ENCODE measurements around the gene DSG2. TPM values are rescaled to one million over a fixed set of nuclear protein-coding genes. Genes with fewer than 3 reads are reported as not detected.

The DSG2 gene
- total and polyA plus RNA-seq, 9 donors = 13.7 to 43.7 (median 21.9) TPM

DNA sequence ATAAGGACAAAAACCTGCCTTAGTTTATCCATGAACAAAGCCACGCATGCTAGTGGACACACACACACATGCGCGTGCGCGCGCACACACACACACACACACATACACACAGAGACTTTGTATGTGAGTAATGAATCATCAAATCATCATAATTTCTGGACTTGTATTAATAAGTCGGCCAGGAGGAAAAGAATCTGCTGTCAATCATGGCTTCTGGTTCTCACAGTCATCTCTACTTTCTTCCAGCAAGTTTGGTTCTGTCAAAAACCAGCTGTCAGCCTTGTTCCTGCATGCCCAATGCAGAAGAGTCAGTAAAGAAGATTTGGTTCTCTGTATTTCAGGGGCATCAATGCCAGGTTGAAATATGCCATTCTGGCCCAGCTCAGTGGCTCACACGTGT is 92.6 kb downstream of the DSG2 start:
- H3K27ac ChIP-seq = no peak overlapping the region
- H3K4me1 ChIP-seq (ENCODE audit: insufficient read depth) = no peaks in the 10 kb centered on the region
- 77 to 88% (median 84%) methylated on average over 8 of the region's 8 CpGs for WGBS, 3 donors
- no peak for DNase-seq
- no peaks in the 10 kb centered on the region for H3K36me3 ChIP-seq
- intact Hi-C loops (cut with DNase I) = no loop called here
- H3K9me3 ChIP-seq = no peaks in the 10 kb centered on the region
- no peak overlapping the region for H3K4me3 ChIP-seq
- TF ChIP-seq CTCF (IDR thresholded peaks at IDR 0.05) (no peak), EP300 (IDR thresholded peaks at IDR 0.05) (no peak), POLR2A (IDR thresholded peaks at IDR 0.05) (no peak)
- no peaks in the 10 kb centered on the region for H3K27me3 ChIP-seq

DNA sequence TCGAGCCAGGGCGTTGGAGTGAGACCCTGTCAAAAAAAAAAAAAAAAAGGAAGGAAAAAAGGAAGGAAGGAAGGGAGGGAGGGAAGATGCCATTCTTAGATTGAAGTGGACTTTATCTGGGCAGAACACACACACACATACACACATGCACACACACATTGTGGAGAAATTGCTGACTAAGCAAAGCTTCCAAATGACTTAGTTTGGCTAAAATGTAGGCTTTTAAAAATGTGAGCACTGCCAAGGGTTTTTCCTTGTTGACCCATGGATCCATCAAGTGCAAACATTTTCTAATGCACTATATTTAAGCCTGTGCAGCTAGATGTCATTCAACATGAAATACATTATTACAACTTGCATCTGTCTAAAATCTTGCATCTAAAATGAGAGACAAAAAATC is 93.1 kb downstream of the DSG2 start:
- no peak for TF ChIP-seq POLR2A (IDR thresholded peaks at IDR 0.05)
- TF ChIP-seq EP300 (IDR thresholded peaks at IDR 0.05) = no peak
- H3K36me3 ChIP-seq = no peaks in the 10 kb centered on the region
- H3K9me3 ChIP-seq = no peaks in the 10 kb centered on the region
- H3K27me3 ChIP-seq = no peaks in the 10 kb centered on the region
- no peak for DNase-seq
- H3K27ac ChIP-seq = no peak overlapping the region
- intact Hi-C loops (cut with DNase I) = no loop called here
- no peaks in the 10 kb centered on the region for H3K4me1 ChIP-seq (ENCODE audit: insufficient read depth)
- WGBS, 3 donors = 31 to 45% (median 39%) methylated on average over 2 of the region's 2 CpGs
- H3K4me3 ChIP-seq = no peak overlapping the region

- Histone ChIP-seq H3K4me3 (no peak within 1 kb of the TSS), H3K36me3 (no peaks in the 10 kb centered on the region), H3K27me3 (no peaks in the 10 kb centered on the region), H3K9me3 (no peaks in the 10 kb centered on the region), H3K27ac (no peak within 1 kb of the TSS), H3K4me1 (ENCODE audit: insufficient read depth) (no peaks in the 10 kb centered on the region)
- TF ChIP-seq EP300 (IDR thresholded peaks at IDR 0.05) = no peak
- TF ChIP-seq CTCF (IDR thresholded peaks at IDR 0.05) = no peak
- TF ChIP-seq POLR2A (IDR thresholded peaks at IDR 0.05) = no peak
- DNase-seq = no peak
- intact Hi-C loops (cut with DNase I) = no loop called here
- 30 to 50% (median 32%) methylated on average over 5 of the region's 5 CpGs for WGBS, 3 donors
Observed at GRCh38 chr18:31591628-31592027, 93.7 kb downstream of the DSG2 start, which contains the start of gene TTR. Gene TTR, plus strand, starts transcription at chr18:31591877. Its CDS starts 26 bp downstream, at chr18:31591903.

- no peak overlapping the region for H3K27ac ChIP-seq
- intact Hi-C loops (cut with DNase I) = no loop called here
- H3K36me3 ChIP-seq = no peaks in the 10 kb centered on the region
- H3K27me3 ChIP-seq = no peaks in the 10 kb centered on the region
- TF ChIP-seq EP300 (IDR thresholded peaks at IDR 0.05) (no peak), POLR2A (IDR thresholded peaks at IDR 0.05) (no peak), CTCF (IDR thresholded peaks at IDR 0.05) (no peak)
- H3K4me1 ChIP-seq (ENCODE audit: insufficient read depth) = no peaks in the 10 kb centered on the region
- no peak overlapping the region for H3K4me3 ChIP-seq
- no peaks in the 10 kb centered on the region for H3K9me3 ChIP-seq
- no peak for DNase-seq
- WGBS, 3 donors = 72 to 77% (median 72%) methylated on average over 10 of the region's 10 CpGs
Observed at GRCh38 chr18:31592506-31593157, 94.7 kb downstream of the DSG2 start.

DNA sequence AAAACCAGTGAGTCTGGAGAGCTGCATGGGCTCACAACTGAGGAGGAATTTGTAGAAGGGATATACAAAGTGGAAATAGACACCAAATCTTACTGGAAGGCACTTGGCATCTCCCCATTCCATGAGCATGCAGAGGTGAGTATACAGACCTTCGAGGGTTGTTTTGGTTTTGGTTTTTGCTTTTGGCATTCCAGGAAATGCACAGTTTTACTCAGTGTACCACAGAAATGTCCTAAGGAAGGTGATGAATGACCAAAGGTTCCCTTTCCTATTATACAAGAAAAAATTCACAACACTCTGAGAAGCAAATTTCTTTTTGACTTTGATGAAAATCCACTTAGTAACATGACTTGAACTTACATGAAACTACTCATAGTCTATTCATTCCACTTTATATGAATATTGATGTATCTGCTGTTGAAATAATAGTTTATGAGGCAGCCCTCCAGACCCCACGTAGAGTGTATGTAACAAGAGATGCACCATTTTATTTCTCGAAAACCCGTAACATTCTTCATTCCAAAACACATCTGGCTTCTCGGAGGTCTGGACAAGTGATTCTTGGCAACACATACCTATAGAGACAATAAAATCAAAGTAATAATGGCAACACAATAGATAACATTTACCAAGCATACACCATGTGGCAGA is 97.3 kb downstream of the DSG2 start:
- TF ChIP-seq EP300 (IDR thresholded peaks at IDR 0.05) (no peak), POLR2A (IDR thresholded peaks at IDR 0.05) (no peak), CTCF (IDR thresholded peaks at IDR 0.05) (no peak)
- Histone ChIP-seq H3K27ac (no peak overlapping the region), H3K9me3 (no peaks in the 10 kb centered on the region), H3K4me3 (no peak overlapping the region), H3K36me3 (no peaks in the 10 kb centered on the region), H3K27me3 (no peaks in the 10 kb centered on the region), H3K4me1 (ENCODE audit: insufficient read depth) (no peaks in the 10 kb centered on the region)
- DNase-seq = no peak
- intact Hi-C loops (cut with DNase I) = no loop called here
- WGBS, 3 donors = 74 to 80% (median 74%) methylated on average over 5 of the region's 5 CpGs

All from ovary (tissue), 9 donors.